A549 (cell line): ENCODE measurements around the gene ZRANB1.

Experiments
- CHD4 ChIP-seq: fragments of 200-600 bp; sonication (generic); IDR thresholded peaks from 2 replicates; pipeline ENCODE4 v1.6.1; 2016; ENCODE audit warnings: antibody characterized with exemption, mild to moderate bottlenecking, borderline replicate concordance
- CTCF ChIP-seq: fragments of >200 bp; sonication (Bioruptor Twin); formaldehyde crosslinking; IDR thresholded peaks from 3 replicates; pipeline ENCODE4 v1.5.1; 2016
- EHMT2 ChIP-seq: fragments of 200-600 bp; sonication (generic); IDR thresholded peaks from 2 replicates; pipeline ENCODE4 v1.6.1; 2016; ENCODE audit warnings: antibody characterized with exemption, low read depth, mild to moderate bottlenecking, moderate library complexity
- EP300 ChIP-seq, 2 experiments: fragments of >200 bp; sonication (Bioruptor Twin); formaldehyde crosslinking; IDR thresholded peaks; 2 replicates in 1 of 2; 3 replicates in 1 of 2; pipeline ENCODE4 v1.6.1; 2016 to 2017
- HMGXB4 ChIP-seq: fragments of 250-450 bp; sonication (Bioruptor Pico); IDR thresholded peaks from 2 replicates; pipeline ENCODE4 v1.5.0; 2021; ENCODE audit warnings: mild to moderate bottlenecking, moderate library complexity, borderline replicate concordance
- JUNB ChIP-seq: fragments of >200 bp; sonication (Bioruptor Twin); formaldehyde crosslinking; IDR thresholded peaks from 2 replicates; pipeline ENCODE4 v1.6.1; 2016
- NFE2L2 ChIP-seq: fragments of 150-350 bp; conservative IDR thresholded peaks from 2 replicates; pipeline ENCODE4 v1.6.1; 2014; ENCODE audit warnings: low read length
- NR3C1 ChIP-seq: fragments of >200 bp; sonication (Bioruptor Twin); formaldehyde crosslinking; IDR thresholded peaks from 3 replicates; pipeline ENCODE4 v1.6.1; 2017
- POLR2A ChIP-seq: IDR thresholded peaks from 2 replicates; pipeline ENCODE4 v1.6.1; 2012; ENCODE audit warnings: mild to moderate bottlenecking, low read length
- RAD21 ChIP-seq, 2 experiments: fragments of >200 bp in 1 of 2; sonication (Bioruptor Twin) in 1 of 2; formaldehyde crosslinking in 1 of 2; IDR thresholded peaks in 1 of 2; conservative IDR thresholded peaks in 1 of 2; 2 replicates in 1 of 2; 3 replicates in 1 of 2; pipeline ENCODE4 v1.6.1; 2012 to 2018; ENCODE audit warnings: inconsistent platforms in 1 of 2
- USF2 ChIP-seq: fragments of 450-650 bp; IDR thresholded peaks from 2 replicates; pipeline ENCODE4 v1.6.1; 2014; ENCODE audit warnings: antibody characterized with exemption

GRCh38 chr10:124936813-124937212, 5.1 kb upstream of the ZRANB1 start:
- TF ChIP-seq HMGXB4 (CRISPR knock-in tag) (no peak), CTCF (no peak), NR3C1 (no peak), POLR2A (no peak), USF2 (no peak), RAD21 (conservative IDR thresholded peaks at IDR 0.05 in 1 of 2, IDR thresholded peaks at IDR 0.05 in 1 of 2) (no peak), EP300 (IDR thresholded peaks at IDR 0.05) (no peak), EHMT2 (no peak), NFE2L2 (no peak), CHD4 (no peak), JUNB (no peak)
